A549 (cell line): ENCODE results near the gene KDM8.

Source experiments
- CTCF ChIP-seq: fragments of >200 bp; sonication (Bioruptor Twin); formaldehyde crosslinking; IDR thresholded peaks from 3 replicates; pipeline ENCODE4 v1.5.1; 2016
- EP300 ChIP-seq, 2 experiments: fragments of >200 bp; sonication (Bioruptor Twin); formaldehyde crosslinking; IDR thresholded peaks; 2 replicates in 1 of 2; 3 replicates in 1 of 2; pipeline ENCODE4 v1.6.1; 2016 to 2017
- MAFK ChIP-seq: fragments of 450-650 bp; IDR thresholded peaks from 2 replicates; pipeline ENCODE4 v1.6.1; 2014; ENCODE audit not compliant: partially characterized antibody
- POLR2A ChIP-seq: IDR thresholded peaks from 2 replicates; pipeline ENCODE4 v1.6.1; 2012; ENCODE audit warnings: mild to moderate bottlenecking, low read length

GRCh38 chr16:27182906-27183405 lies 20.4 kb upstream of the KDM8 start:
- no peak for TF ChIP-seq CTCF
- no peak for TF ChIP-seq POLR2A
- no peak for TF ChIP-seq EP300 (IDR thresholded peaks at IDR 0.05)
- no peak for TF ChIP-seq MAFK
